Type B pancreatic cell (in vitro differentiated cells): ENCODE data around the gene CRADD. TPM values are rescaled to one million over a fixed set of nuclear protein-coding genes. Genes with fewer than 3 reads are reported as not detected.

Experiments used
- DNase-seq: peaks from one replicate; pipeline ENCODE4 v3.0.0; 2021; ENCODE audit warnings: mixed read lengths; ENCODE audit not compliant: unreplicated experiment; ENCODE audit errors: extremely low spot score
- H3K27ac Mint-ChIP-seq: 2 replicates; pipeline ENCODE4 v1.8.0; 2021; ENCODE audit warnings: mild to moderate bottlenecking, mixed read lengths
- H3K27me3 Mint-ChIP-seq: 2 replicates; pipeline ENCODE4 v1.8.0; 2021; ENCODE audit warnings: mixed read lengths
- H3K36me3 Mint-ChIP-seq: 2 replicates; pipeline ENCODE4 v1.8.0; 2021; ENCODE audit warnings: mixed read lengths
- H3K4me1 Mint-ChIP-seq: one replicate; pipeline ENCODE4 v1.8.0; 2021; ENCODE audit warnings: mixed read lengths; ENCODE audit not compliant: unreplicated experiment
- H3K4me3 Mint-ChIP-seq: 2 replicates; pipeline ENCODE4 v1.8.0; 2021; ENCODE audit warnings: mild to moderate bottlenecking, mixed read lengths
- H3K9me3 Mint-ChIP-seq: 2 replicates; pipeline ENCODE4 v1.8.0; 2021; ENCODE audit warnings: mixed read lengths
- CTCF ChIP-seq: fragments of 200-600 bp; sonication (generic); conservative IDR thresholded peaks from 2 replicates; pipeline ENCODE4 v1.5.0; 2021; ENCODE audit warnings: antibody characterized with exemption, mild to moderate bottlenecking
- total RNA-seq: library from RNA; stranded (reverse); gene quantifications from 2 replicates; pipeline ENCODE4 v1.2.1, GENCODE V29; 2021; ENCODE audit warnings: low replicate concordance

Gene CRADD
- total RNA-seq, 1 donor from 2014 or later = 8.1 TPM

- no peaks in the 10 kb centered on the region for H3K9me3 Mint-ChIP-seq
- no peaks in the 10 kb centered on the region for H3K36me3 Mint-ChIP-seq
- peaks cover 12% of the 10 kb centered on the region for H3K4me1 Mint-ChIP-seq
- TF ChIP-seq CTCF = no peak
- no peak for DNase-seq
- H3K4me3 Mint-ChIP-seq = peak overlapping the region; percentile 86
- peaks cover 15% of the 10 kb centered on the region for H3K27me3 Mint-ChIP-seq
- peak overlapping the region; percentile 71 for H3K27ac Mint-ChIP-seq
Observed at GRCh38 chr12:93741659-93742109, 64.5 kb downstream of the CRADD start.

GRCh38 chr12:93742110-93742934 is 65.1 kb downstream of the CRADD start:
- DNase-seq = peak; percentile 77

GRCh38 chr12:93743229-93743998 is 66.2 kb downstream of the CRADD start:
- H3K9me3 Mint-ChIP-seq = no peaks in the 10 kb centered on the region
- DNase-seq = no peak
- H3K4me3 Mint-ChIP-seq = peak overlapping the region; percentile 90
- peaks cover 12% of the 10 kb centered on the region for H3K4me1 Mint-ChIP-seq
- no peaks in the 10 kb centered on the region for H3K36me3 Mint-ChIP-seq
- TF ChIP-seq CTCF = no peak
- H3K27me3 Mint-ChIP-seq = peaks cover 14% of the 10 kb centered on the region
- H3K27ac Mint-ChIP-seq = peak overlapping the region; percentile 80

More at GRCh38 chr12:93742110-93742934, 65.1 kb downstream of the CRADD start:
- TF ChIP-seq CTCF = peak; percentile 50
- Mint-ChIP-seq H3K4me3 (peak overlapping the region; percentile 90), H3K4me1 (peaks cover 12% of the 10 kb centered on the region), H3K9me3 (no peaks in the 10 kb centered on the region), H3K36me3 (no peaks in the 10 kb centered on the region), H3K27me3 (peaks cover 15% of the 10 kb centered on the region), H3K27ac (peak overlapping the region; percentile 80)

GRCh38 chr12:93743999-93744689 is 67.0 kb downstream of the CRADD start:
- TF ChIP-seq CTCF = no peak
- Mint-ChIP-seq H3K36me3 (no peaks in the 10 kb centered on the region), H3K27me3 (peaks cover 12% of the 10 kb centered on the region), H3K4me3 (no peak overlapping the region), H3K9me3 (no peaks in the 10 kb centered on the region), H3K27ac (no peak overlapping the region), H3K4me1 (peaks cover 16% of the 10 kb centered on the region)
- no peak for DNase-seq

GRCh38 chr12:93745286-93745685 is 68.1 kb downstream of the CRADD start:
- no peak for DNase-seq
- TF ChIP-seq CTCF = no peak

More at GRCh38 chr12:93745286-93745685, 68.1 kb downstream of the CRADD start:
- H3K27me3 Mint-ChIP-seq = peaks cover 12% of the 10 kb centered on the region
- no peak overlapping the region for H3K4me3 Mint-ChIP-seq
- peaks cover 24% of the 10 kb centered on the region for H3K4me1 Mint-ChIP-seq
- H3K9me3 Mint-ChIP-seq = no peaks in the 10 kb centered on the region
- H3K27ac Mint-ChIP-seq = no peak overlapping the region
- H3K36me3 Mint-ChIP-seq = no peaks in the 10 kb centered on the region
